GM12874 (cell line): ENCODE data around the gene CNST.

ENCODE experiments used
- TF ChIP-seq, protein P1 (sequence below): IDR thresholded peaks from 2 replicates; pipeline ENCODE4 v1.5.1; 2011; ENCODE audit warnings: low read depth, mild to moderate bottlenecking, control low read depth, low read length, moderate library complexity; ENCODE audit not compliant: insufficient read depth

The CNST gene

DNA sequence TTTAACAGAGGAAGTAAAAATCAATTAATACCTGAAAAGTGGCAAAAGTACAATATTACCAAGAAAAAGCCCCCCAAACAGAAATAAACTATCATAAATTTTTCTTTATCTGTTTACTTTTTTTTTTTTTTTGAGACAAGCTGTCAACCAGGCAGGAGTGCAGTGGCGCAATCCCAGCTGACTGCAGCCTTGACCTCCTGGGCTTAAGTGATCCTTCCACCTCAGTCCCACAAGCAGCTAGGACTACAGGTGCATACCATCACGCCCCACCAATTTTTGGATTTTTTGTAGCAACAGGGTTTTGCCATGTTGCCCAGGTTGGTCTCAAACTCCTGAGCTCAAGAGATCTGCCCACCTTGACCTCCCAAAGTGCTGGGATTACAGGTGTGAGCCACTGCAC, 8.2 kb upstream of the CNST start:
- TF ChIP-seq, protein P1, sequence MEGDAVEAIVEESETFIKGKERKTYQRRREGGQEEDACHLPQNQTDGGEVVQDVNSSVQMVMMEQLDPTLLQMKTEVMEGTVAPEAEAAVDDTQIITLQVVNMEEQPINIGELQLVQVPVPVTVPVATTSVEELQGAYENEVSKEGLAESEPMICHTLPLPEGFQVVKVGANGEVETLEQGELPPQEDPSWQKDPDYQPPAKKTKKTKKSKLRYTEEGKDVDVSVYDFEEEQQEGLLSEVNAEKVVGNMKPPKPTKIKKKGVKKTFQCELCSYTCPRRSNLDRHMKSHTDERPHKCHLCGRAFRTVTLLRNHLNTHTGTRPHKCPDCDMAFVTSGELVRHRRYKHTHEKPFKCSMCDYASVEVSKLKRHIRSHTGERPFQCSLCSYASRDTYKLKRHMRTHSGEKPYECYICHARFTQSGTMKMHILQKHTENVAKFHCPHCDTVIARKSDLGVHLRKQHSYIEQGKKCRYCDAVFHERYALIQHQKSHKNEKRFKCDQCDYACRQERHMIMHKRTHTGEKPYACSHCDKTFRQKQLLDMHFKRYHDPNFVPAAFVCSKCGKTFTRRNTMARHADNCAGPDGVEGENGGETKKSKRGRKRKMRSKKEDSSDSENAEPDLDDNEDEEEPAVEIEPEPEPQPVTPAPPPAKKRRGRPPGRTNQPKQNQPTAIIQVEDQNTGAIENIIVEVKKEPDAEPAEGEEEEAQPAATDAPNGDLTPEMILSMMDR, result no peak

DNA sequence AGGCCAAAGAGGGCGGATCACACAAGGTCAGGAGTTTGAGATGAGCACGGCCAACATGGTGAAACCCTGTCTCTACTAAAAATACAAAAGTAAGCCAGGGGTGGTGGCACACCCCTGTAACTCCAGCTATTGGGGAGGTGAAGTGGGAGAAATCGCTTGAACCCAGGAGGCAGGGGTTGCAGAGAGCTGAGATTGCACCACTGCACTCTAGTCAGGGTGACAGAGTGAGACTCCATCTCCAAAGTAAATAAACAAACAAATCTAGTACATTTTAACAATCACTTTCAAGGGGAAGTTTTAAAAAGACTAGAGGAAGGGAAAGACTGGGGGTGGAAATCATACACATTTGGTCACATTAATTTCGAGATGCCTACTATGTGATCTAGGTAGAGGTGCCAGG, 6.9 kb upstream of the CNST start:
- TF ChIP-seq, protein P1, result no peak

DNA sequence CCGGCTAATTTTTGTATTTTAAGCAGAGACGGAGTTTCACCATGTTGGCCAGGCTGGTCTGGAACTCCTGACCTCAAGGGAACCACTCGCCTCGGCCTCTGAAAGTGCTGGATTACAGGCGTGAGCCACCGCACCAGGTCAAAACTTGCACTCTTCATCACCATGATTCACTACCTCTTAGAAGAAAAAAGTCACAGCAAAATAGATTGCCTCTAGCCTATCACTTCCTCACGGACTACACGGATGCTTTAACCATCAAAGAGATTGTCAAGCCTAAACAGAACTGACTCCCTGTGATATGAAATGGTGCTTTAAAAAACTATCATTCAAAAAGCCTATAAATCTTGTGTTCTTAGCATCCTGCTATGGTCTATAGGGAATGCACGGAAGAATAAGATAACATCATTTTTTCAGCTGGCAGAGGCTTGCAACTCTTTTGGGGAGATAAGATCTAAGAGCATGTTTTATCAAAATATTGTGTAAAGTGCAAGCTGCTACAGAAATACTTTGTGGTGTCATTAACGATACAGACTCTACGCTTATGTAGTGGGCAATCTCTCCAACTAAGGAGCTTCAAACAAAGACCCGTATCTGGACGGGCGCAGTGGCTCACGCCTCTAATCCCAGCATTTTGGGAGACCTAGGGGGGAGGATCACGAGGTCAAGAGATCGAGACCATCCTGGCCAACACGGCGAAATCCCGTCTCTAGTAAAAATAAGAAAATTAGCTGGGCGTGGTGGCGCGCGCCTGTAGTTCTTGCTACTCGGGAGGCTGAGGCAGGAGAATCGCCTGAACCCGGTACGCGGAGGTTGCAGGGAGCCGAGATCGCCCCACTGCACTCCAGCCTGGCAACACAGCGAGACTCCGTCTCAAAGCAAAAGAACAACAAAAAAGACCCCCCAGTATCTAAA, 1.2 kb upstream of the CNST start:
- TF ChIP-seq, protein P1, result no peak

DNA sequence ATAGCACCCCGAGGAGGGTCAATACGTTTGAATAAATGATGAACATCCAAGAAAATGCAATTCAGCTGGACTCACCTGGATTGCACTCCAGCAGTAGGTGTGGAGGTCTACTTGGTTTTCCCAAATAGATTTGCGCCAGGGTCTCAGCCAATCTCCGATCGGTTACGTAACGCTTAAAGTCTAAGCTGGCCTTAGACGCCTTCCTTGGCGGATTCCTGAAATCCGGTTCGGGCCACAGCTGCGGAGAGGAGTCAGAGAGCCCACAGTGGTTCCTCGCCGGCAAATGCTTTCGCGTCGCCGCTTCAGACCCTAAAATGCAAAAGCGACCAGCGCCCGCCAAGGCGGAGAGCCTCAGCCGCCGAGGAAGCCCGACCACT, 517 bp upstream of the CNST start:
- TF ChIP-seq, protein P1, result no peak

DNA sequence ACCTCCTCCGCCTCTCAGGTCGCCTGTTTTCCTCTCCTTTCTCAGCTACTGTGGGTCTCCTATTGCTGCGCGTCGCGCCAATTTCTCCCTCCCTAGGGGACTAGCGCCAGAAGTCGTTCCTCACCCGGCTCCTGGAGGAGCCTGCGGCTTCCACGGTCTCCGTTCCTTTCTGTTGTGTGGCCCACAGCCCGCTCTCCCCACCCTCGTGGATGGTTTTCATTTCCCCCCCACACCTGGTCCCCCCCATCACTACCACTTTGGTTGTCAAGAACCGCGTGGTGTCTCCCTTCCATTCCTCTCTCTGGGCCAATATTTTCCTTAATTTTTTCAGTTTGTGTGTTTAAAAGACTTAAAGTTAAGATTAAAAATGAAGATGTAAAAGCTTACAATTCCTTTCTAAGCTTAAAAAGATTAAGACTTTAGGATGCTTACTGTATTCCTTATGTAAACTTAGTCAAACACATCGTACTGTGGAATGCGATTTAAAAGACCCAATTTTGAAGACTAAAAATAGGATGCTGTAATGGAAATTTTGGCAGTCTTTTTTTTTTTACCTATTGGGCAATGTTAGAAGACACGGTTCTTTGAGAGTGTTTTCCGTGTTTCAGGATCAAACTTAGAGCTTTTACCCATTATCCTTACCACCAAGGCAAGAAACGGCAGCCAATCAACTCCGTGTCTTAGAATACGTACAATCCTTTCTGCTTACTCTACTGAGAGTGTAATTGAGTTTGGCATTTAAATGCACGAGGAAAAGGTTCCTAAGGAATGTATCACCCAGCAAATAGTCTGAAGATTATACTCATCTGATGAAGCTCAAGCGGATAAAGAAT, 773 bp downstream of the CNST start:
- TF ChIP-seq, protein P1, result 0 out of 2 replicates have a peak, but pooled peaks have one; percentile 4

DNA sequence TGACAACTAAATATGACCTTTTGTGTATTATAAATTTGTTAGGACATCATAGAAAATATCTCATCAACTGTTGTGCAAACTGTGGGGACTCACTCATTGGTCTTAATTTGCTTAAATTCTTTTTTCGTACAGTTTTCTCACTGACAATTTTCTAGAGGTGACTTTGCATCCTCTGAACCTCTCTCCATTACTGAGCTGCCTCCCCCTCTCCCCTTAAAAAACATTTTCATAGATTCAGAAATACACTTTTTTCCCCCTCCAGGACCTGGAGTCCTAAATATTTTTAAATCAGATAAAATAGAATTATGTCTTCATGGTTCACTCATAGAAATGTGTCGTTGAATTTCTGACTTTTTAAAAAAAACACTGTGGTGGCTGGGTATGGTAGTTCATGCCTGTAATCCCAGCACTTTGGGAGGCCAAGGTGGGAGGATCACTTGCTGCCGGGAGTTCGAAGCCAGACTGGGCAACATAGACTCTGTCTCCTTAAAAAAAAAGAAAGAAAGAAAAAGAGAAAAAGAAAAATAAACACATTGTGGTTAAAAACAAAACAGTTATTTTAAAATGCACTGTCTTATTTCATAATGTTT, 1.5 kb downstream of the CNST start:
- TF ChIP-seq, protein P1, result no peak
